ENCODE results near the gene CTIF. TPM values are rescaled to one million over a fixed set of nuclear protein-coding genes. Genes with fewer than 3 reads are reported as not detected.

CTIF gene
- polyA plus RNA-seq, 1 donor from 2014 or later, result 50.2 TPM

DNA sequence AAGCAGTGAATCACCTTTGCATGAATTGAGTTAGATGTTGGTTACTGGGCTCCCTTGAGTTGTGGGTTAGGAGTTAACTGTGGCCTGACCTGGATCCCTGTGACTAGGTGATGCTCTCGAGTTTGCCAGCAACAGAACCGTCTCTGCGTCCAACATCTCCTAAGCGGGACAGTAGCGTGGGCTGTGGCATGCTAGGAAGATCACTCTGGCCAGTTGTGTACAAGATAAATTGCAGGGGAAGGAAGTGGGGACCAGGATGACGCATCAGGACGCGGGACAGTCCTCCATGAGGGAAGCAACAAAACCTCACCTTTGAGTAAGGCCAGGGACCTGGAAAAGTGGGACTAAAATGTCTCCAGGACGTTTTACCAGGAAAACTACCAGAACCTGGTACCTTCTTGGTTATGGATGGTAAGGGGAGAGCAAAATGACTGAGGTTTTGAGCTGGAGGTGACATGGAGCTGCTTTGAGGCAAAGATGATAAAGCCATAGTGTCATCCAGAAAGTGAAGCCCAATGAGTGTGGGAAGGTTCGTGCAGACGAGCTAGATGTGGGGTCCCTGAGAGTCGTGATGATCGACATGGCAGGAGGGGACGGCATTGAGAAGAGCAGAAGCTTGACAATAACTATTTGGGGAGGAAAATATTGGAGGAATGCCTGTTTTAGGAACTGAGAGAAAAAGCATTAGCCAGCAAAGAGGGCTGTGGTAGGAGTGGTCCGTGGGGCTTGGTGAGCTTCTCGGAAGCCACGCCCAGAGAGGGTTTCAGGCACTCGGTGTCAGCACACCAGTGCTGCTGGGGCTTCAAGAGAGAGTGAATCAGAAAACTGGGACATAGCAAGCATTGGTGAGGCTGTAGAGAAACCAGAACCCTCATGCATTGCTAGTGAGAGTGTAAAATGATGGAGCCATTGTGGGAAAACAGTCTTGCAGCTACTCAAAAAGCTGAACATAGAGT, 316.9 kb downstream of the CTIF start:
- H3K4me2 ChIP-seq (ENCODE audit: low read length), result no peak overlapping the region
- H3K27ac ChIP-seq (ENCODE audit: low read length), result no peak overlapping the region
- H3K9me3 ChIP-seq (ENCODE audit: low read length), result no peaks in the 10 kb centered on the region
- TF ChIP-seq, protein P1, sequence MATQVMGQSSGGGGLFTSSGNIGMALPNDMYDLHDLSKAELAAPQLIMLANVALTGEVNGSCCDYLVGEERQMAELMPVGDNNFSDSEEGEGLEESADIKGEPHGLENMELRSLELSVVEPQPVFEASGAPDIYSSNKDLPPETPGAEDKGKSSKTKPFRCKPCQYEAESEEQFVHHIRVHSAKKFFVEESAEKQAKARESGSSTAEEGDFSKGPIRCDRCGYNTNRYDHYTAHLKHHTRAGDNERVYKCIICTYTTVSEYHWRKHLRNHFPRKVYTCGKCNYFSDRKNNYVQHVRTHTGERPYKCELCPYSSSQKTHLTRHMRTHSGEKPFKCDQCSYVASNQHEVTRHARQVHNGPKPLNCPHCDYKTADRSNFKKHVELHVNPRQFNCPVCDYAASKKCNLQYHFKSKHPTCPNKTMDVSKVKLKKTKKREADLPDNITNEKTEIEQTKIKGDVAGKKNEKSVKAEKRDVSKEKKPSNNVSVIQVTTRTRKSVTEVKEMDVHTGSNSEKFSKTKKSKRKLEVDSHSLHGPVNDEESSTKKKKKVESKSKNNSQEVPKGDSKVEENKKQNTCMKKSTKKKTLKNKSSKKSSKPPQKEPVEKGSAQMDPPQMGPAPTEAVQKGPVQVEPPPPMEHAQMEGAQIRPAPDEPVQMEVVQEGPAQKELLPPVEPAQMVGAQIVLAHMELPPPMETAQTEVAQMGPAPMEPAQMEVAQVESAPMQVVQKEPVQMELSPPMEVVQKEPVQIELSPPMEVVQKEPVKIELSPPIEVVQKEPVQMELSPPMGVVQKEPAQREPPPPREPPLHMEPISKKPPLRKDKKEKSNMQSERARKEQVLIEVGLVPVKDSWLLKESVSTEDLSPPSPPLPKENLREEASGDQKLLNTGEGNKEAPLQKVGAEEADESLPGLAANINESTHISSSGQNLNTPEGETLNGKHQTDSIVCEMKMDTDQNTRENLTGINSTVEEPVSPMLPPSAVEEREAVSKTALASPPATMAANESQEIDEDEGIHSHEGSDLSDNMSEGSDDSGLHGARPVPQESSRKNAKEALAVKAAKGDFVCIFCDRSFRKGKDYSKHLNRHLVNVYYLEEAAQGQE (IDR thresholded peaks at IDR 0.05; ENCODE audit: borderline replicate concordance), result no peak
- no peak for TF ChIP-seq RAD21 (conservative IDR thresholded peaks at IDR 0.05)
- TF ChIP-seq EP300 (conservative IDR thresholded peaks at IDR 0.05; ENCODE audit: poor library complexity, severe bottlenecking), result no peak
- no peak for TF ChIP-seq SMC3 (conservative IDR thresholded peaks at IDR 0.05; ENCODE audit: poor library complexity)
- no peaks in the 10 kb centered on the region for H3K36me3 ChIP-seq (ENCODE audit: insufficient read depth, low read length)
- no peak overlapping the region for H3K4me3 ChIP-seq (ENCODE audit: low read length)
- H3K79me2 ChIP-seq (replicated peaks; ENCODE audit: insufficient read depth, low read length), result no peaks in the 10 kb centered on the region
- H4K20me1 ChIP-seq (ENCODE audit: insufficient read depth), result no peaks in the 10 kb centered on the region
- H3K9me2 ChIP-seq (ENCODE audit: insufficient read depth, low read length), result no peaks in the 10 kb centered on the region
- no peaks in the 10 kb centered on the region for H3F3A ChIP-seq (ENCODE audit: insufficient read depth, low read length, poor library complexity, severe bottlenecking)
- no peaks in the 10 kb centered on the region for H3K27me3 ChIP-seq (ENCODE audit: insufficient read depth, low read depth, low read length)
- H2AFZ ChIP-seq (ENCODE audit: low read depth, low read length), result no peak overlapping the region
- H3K9ac ChIP-seq (ENCODE audit: low read length), result no peak overlapping the region

DNA sequence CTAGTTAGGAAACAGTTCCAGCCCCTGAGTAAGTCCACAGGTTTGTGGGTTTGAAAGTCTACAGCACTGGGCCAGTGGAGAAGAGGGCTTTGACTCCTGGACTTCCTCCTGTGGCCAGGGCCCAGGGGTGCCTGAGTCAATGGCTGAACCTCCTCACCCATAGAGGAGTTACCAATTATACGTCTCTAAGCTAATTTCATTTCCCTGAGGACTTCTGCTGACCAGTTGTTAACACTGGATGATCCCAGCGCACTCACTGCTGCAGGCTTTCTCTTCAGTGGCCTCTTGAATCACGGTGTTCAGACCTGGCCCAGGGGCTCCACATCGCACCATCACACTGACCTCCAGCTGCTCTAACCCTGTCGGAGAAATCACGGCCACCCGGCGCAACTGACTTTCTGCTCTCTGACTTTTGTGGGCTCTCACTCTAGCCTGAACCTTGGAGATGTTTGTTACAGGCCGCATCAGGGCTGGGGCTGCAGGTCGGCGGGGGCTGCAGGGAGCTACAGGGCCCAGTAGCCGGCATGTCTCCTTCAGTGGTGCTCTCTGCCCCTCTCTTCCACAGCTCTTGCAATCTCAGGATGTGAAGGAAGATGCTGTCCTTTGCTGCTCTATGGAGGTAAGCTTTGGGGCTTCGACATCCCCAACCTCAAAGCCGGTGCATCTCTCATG, 318.3 kb downstream of the CTIF start:
- no peaks in the 10 kb centered on the region for H3K9me2 ChIP-seq (ENCODE audit: insufficient read depth, low read length)
- H2AFZ ChIP-seq (ENCODE audit: low read depth, low read length), result no peak overlapping the region
- H3K9ac ChIP-seq (ENCODE audit: low read length), result no peak overlapping the region
- H3K4me3 ChIP-seq (ENCODE audit: low read length), result no peak overlapping the region
- no peaks in the 10 kb centered on the region for H4K20me1 ChIP-seq (ENCODE audit: insufficient read depth)
- no peaks in the 10 kb centered on the region for H3K36me3 ChIP-seq (ENCODE audit: insufficient read depth, low read length)
- no peak overlapping the region for H3K4me2 ChIP-seq (ENCODE audit: low read length)
- TF ChIP-seq RAD21 (conservative IDR thresholded peaks at IDR 0.05) (no peak), MXI1 (conservative IDR thresholded peaks at IDR 0.05; ENCODE audit: poor library complexity, severe bottlenecking) (no peak), SMC3 (conservative IDR thresholded peaks at IDR 0.05; ENCODE audit: poor library complexity) (no peak)
- TF ChIP-seq, protein P1 (IDR thresholded peaks at IDR 0.05; ENCODE audit: borderline replicate concordance), result no peak
- TF ChIP-seq, protein P2, sequence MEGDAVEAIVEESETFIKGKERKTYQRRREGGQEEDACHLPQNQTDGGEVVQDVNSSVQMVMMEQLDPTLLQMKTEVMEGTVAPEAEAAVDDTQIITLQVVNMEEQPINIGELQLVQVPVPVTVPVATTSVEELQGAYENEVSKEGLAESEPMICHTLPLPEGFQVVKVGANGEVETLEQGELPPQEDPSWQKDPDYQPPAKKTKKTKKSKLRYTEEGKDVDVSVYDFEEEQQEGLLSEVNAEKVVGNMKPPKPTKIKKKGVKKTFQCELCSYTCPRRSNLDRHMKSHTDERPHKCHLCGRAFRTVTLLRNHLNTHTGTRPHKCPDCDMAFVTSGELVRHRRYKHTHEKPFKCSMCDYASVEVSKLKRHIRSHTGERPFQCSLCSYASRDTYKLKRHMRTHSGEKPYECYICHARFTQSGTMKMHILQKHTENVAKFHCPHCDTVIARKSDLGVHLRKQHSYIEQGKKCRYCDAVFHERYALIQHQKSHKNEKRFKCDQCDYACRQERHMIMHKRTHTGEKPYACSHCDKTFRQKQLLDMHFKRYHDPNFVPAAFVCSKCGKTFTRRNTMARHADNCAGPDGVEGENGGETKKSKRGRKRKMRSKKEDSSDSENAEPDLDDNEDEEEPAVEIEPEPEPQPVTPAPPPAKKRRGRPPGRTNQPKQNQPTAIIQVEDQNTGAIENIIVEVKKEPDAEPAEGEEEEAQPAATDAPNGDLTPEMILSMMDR (IDR thresholded peaks at IDR 0.05; ENCODE audit: poor library complexity, severe bottlenecking), result no peak
- H3K27me3 ChIP-seq (ENCODE audit: insufficient read depth, low read depth, low read length), result no peaks in the 10 kb centered on the region
- H3F3A ChIP-seq (ENCODE audit: insufficient read depth, low read length, poor library complexity, severe bottlenecking), result no peaks in the 10 kb centered on the region
- H3K79me2 ChIP-seq (replicated peaks; ENCODE audit: insufficient read depth, low read length), result no peaks in the 10 kb centered on the region
- H3K9me3 ChIP-seq (ENCODE audit: low read length), result no peaks in the 10 kb centered on the region
- H3K27ac ChIP-seq (ENCODE audit: low read length), result no peak overlapping the region

All from neural cell (in vitro differentiated cells).